HEK293 (cell line): ENCODE measurements around the gene FOXE3.

Experiments
- CTCF ChIA-PET: fragments of 350-600 bp; formaldehyde crosslinking; extraction: SDS; loops from one replicate; lab custom pipeline; 2021; ENCODE audit warnings: antibody characterized with exemption; lab: Yijun Ruan, JAX
- POLR2A ChIA-PET: fragments of 300-600 bp; formaldehyde crosslinking; extraction: SDS; loops from one replicate; lab custom pipeline; 2020; ENCODE audit warnings: antibody characterized with exemption, inconsistent platforms; lab: Yijun Ruan, JAX
- H3K27ac ChIP-seq: fragments of 200-500 bp; sonication (Bioruptor generic); 2 replicates; pipeline ENCODE4 v1.5.1; 2014; ENCODE audit warnings: low read depth, low read length, control low read depth, inconsistent platforms; ENCODE audit errors: extremely low read depth
- H3K36me3 ChIP-seq, 2 experiments: fragments of 200-500 bp in 1 of 2; sonication (Bioruptor generic) in 1 of 2; 1 replicate in 1 of 2; 2 replicates in 1 of 2; pipeline ENCODE4 v1.5.1; 2014 to 2017; ENCODE audit warnings: inconsistent platforms in 2 of 2, low read length in 2 of 2; ENCODE audit not compliant: control insufficient read depth in 2 of 2, insufficient read depth in 1 of 2
- H3K4me1 ChIP-seq: fragments of 200-500 bp; sonication (Bioruptor generic); 2 replicates; pipeline ENCODE4 v1.5.1; 2014; ENCODE audit warnings: mild to moderate bottlenecking, low read length, inconsistent platforms; ENCODE audit not compliant: control insufficient read depth, insufficient read depth
- H3K4me3 ChIP-seq: 2 replicates; pipeline ENCODE4 v1.5.1; 2011; ENCODE audit warnings: low read depth, mild to moderate bottlenecking, control low read depth, low read length, moderate library complexity
- H3K9me3 ChIP-seq: fragments of 200-500 bp; sonication (Bioruptor generic); 2 replicates; pipeline ENCODE4 v1.5.1; 2014; ENCODE audit warnings: low read depth, low read length, inconsistent platforms; ENCODE audit not compliant: control insufficient read depth, insufficient read depth
- PBX3 ChIP-seq: sonication (generic); formaldehyde crosslinking; IDR thresholded peaks from 2 replicates; pipeline ENCODE4 v1.8.1; 2022; ENCODE audit warnings: mild to moderate bottlenecking, moderate library complexity, missing genetic modification reagents
- REPIN1 ChIP-seq: fragments of 450-650 bp; formaldehyde crosslinking; IDR thresholded peaks from 2 replicates; pipeline ENCODE4 v1.5.1; 2017; ENCODE audit warnings: missing biosample characterization, missing genetic modification characterization, low read depth
- SETDB1 ChIP-seq: IDR thresholded peaks from one replicate; pipeline ENCODE4 v1.6.1; 2017; ENCODE audit warnings: mild to moderate bottlenecking, low read length, moderate library complexity, mixed read lengths; ENCODE audit not compliant: insufficient read length
- ZBTB1 ChIP-seq: fragments of 450-650 bp; formaldehyde crosslinking; IDR thresholded peaks from 2 replicates; pipeline ENCODE4 v1.5.1; 2016; ENCODE audit warnings: missing biosample characterization, missing genetic modification characterization
- ZBTB44 ChIP-seq: fragments of 450-650 bp; IDR thresholded peaks from 2 replicates; pipeline ENCODE4 v1.5.1; 2018; ENCODE audit warnings: missing biosample characterization, mild to moderate bottlenecking, missing genetic modification characterization
- ZBTB6 ChIP-seq: fragments of 450-650 bp; formaldehyde crosslinking; IDR thresholded peaks from 2 replicates; pipeline ENCODE4 v1.5.1; 2017; ENCODE audit warnings: missing biosample characterization, missing genetic modification characterization
- ZFHX2 ChIP-seq: fragments of 450-650 bp; formaldehyde crosslinking; conservative IDR thresholded peaks from 2 replicates; pipeline ENCODE4 v1.5.1; 2016; ENCODE audit warnings: missing biosample characterization, missing genetic modification characterization
- ZNF114 ChIP-seq: fragments of 450-650 bp; formaldehyde crosslinking; IDR thresholded peaks from 2 replicates; pipeline ENCODE4 v1.5.0; 2017; ENCODE audit warnings: missing biosample characterization, missing genetic modification characterization
- ZNF146 ChIP-seq: fragments of 450-650 bp; formaldehyde crosslinking; IDR thresholded peaks from 2 replicates; pipeline ENCODE4 v1.5.1; 2016; ENCODE audit warnings: missing biosample characterization, missing genetic modification characterization
- ZNF155 ChIP-seq: fragments of 450-650 bp; formaldehyde crosslinking; IDR thresholded peaks from 2 replicates; pipeline ENCODE4 v1.5.1; 2016; ENCODE audit warnings: missing biosample characterization, missing genetic modification characterization
- ZNF211 ChIP-seq: fragments of 450-650 bp; formaldehyde crosslinking; IDR thresholded peaks from 2 replicates; pipeline ENCODE4 v1.5.1; 2016; ENCODE audit warnings: low read depth, missing biosample characterization, missing genetic modification characterization
- ZNF26 ChIP-seq: fragments of 450-650 bp; formaldehyde crosslinking; IDR thresholded peaks from 2 replicates; pipeline ENCODE4 v1.5.1; 2016; ENCODE audit warnings: missing biosample characterization, missing genetic modification characterization
- ZNF362 ChIP-seq: fragments of 450-650 bp; formaldehyde crosslinking; IDR thresholded peaks from 2 replicates; pipeline ENCODE4 v1.5.1; 2016; ENCODE audit warnings: missing biosample characterization, missing genetic modification characterization
- ZNF394 ChIP-seq: fragments of 450-650 bp; formaldehyde crosslinking; IDR thresholded peaks from 2 replicates; pipeline ENCODE4 v1.5.1; 2016; ENCODE audit warnings: missing biosample characterization, missing genetic modification characterization, mild to moderate bottlenecking, moderate library complexity, borderline replicate concordance
- ZNF530 ChIP-seq: fragments of 450-650 bp; formaldehyde crosslinking; IDR thresholded peaks from 2 replicates; pipeline ENCODE4 v1.5.1; 2016; ENCODE audit warnings: low read depth, missing biosample characterization, missing genetic modification characterization
- ZNF561 ChIP-seq: fragments of 450-650 bp; IDR thresholded peaks from 2 replicates; pipeline ENCODE4 v1.5.1; 2018; ENCODE audit warnings: missing biosample characterization, missing genetic modification characterization, borderline replicate concordance
- ZNF654 ChIP-seq: fragments of 450-650 bp; formaldehyde crosslinking; IDR thresholded peaks from 2 replicates; pipeline ENCODE4 v1.5.1; 2016; ENCODE audit warnings: low read depth, missing biosample characterization, missing genetic modification characterization
- ZNF677 ChIP-seq: fragments of 450-650 bp; IDR thresholded peaks from 2 replicates; pipeline ENCODE4 v1.5.0; 2018; ENCODE audit warnings: missing biosample characterization, mild to moderate bottlenecking, missing genetic modification characterization, moderate library complexity

FOXE3 gene

GRCh38 chr1:47395433-47395832, 20.7 kb upstream of the FOXE3 start:
- H3K4me1 ChIP-seq: no peaks in the 10 kb centered on the region
- H3K4me3 ChIP-seq: no peak overlapping the region
- no peaks in the 10 kb centered on the region for H3K9me3 ChIP-seq
- POLR2A ChIA-PET: no interaction called here
- CTCF ChIA-PET: interaction anchor here (0.6 to 3.1 kb wide), 7 partner anchors 29 to 1959 kb away, joined by 3 to 13 read pairs (median 4); no protein-coding TSS in a partner anchor
- TF ChIP-seq REPIN1 (tag by site-specific recombination) (no peak), SETDB1 (no peak), ZBTB44 (no peak), ZNF155 (tag by site-specific recombination) (no peak), ZNF26 (tag by site-specific recombination) (no peak), ZNF362 (tag by site-specific recombination) (no peak), ZNF114 (tag by site-specific recombination) (no peak), ZBTB1 (tag by site-specific recombination) (no peak), ZBTB6 (no peak), ZNF146 (no peak), ZNF530 (no peak), ZNF394 (tag by site-specific recombination) (no peak), ZNF211 (no peak), ZNF654 (tag by site-specific recombination) (no peak)
- H3K36me3 ChIP-seq: no peaks in the 10 kb centered on the region
- H3K27ac ChIP-seq: no peak overlapping the region

GRCh38 chr1:47396671-47397196, 19.4 kb upstream of the FOXE3 start:
- Histone ChIP-seq H3K9me3 (no peaks in the 10 kb centered on the region), H3K36me3 (no peaks in the 10 kb centered on the region), H3K4me1 (no peaks in the 10 kb centered on the region), H3K27ac (no peak overlapping the region), H3K4me3 (no peak overlapping the region)
- CTCF ChIA-PET: interaction anchor here (0.9 to 3.1 kb wide), 4 partner anchors 28 to 339 kb away, joined by 3 to 13 read pairs (median 6); no protein-coding TSS in a partner anchor
- TF ChIP-seq ZFHX2 (tag by site-specific recombination): no peak
- no peak for TF ChIP-seq ZNF561 (tag by site-specific recombination)
- TF ChIP-seq ZNF677 (tag by site-specific recombination): no peak
- no peak for TF ChIP-seq PBX3 (CRISPR knock-in tag)
- POLR2A ChIA-PET: interaction anchor here (0.6 kb wide), 1 partner anchor 321 kb away, joined by 4 read pairs; no protein-coding TSS in a partner anchor
